ENCODE data around the gene SYNPO2. TPM values are rescaled to one million over a fixed set of nuclear protein-coding genes. Genes with fewer than 3 reads are reported as not detected.

Gene SYNPO2
- total and polyA plus RNA-seq, 2 donors (not counting 1 experiment from before 2014, with no cell fraction given), result 0.03 to 0.20 TPM

DNA sequence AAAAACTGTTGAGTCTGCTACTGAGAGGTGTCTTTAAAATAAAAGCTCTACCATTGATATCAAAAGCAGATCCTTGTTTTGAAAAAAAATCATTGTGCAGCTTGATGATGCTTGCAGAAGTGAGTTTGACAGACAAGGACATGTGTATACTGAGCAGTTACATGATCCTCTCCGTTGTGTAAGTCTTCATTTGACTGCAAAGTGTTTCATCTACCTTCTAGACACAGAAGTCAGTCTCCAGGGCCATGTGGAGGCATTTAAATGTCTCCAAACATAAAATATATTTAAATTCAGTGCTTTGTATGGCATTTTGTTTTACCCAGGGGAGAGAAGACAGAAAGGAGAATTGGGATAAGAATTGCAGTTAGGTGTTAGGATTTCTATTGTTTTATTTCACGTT lies 139.2 kb downstream of the SYNPO2 start:
- ChIA-PET POLR2A (no interaction called here), CTCF (interaction anchor here (0.9 kb wide), 1 partner anchor 15 kb away, joined by 5 read pairs; no protein-coding TSS in a partner anchor)
- no peak overlapping the region for H3K4me2 ChIP-seq (replicated peaks; ENCODE audit: low read depth, low read length, poor library complexity, severe bottlenecking)
- H4K20me1 ChIP-seq (ENCODE audit: control insufficient read depth, insufficient read depth, low read length, poor library complexity, severe bottlenecking), result no peaks in the 10 kb centered on the region
- ATAC-seq (ENCODE audit: low read depth), result no peak
- intact Hi-C loops (cut with micrococcal nuclease), result no loop called here
- Mint-ChIP-seq H3K4me1 (no peaks in the 10 kb centered on the region), H3K27ac (no peak overlapping the region), H3K4me3 (no peak overlapping the region), H3K27me3 (peaks cover 22% of the 10 kb centered on the region), H3K9me3 (ENCODE audit: insufficient read depth) (no peaks in the 10 kb centered on the region)
- H3K4me3 ChIP-seq (ENCODE audit: control extremely low read depth in 1 of 5, extremely low read depth in 1 of 5, insufficient read depth in 1 of 5, low read depth in 2 of 5, low read length in 4 of 5), result no peak overlapping the region
- WGBS (ENCODE audit: insufficient coverage), result 67% methylated on average over 1 of the region's 2 CpGs
- no peaks in the 10 kb centered on the region for H3K4me1 ChIP-seq (ENCODE audit: control insufficient read depth in 2 of 2, insufficient read depth in 2 of 2, low read length in 2 of 2)
- DNase-seq, result no peak
- H2AFZ ChIP-seq (ENCODE audit: insufficient read depth, low read depth, low read length, poor library complexity, severe bottlenecking), result no peak overlapping the region
- H3K27me3 ChIP-seq (replicated peaks in 1 of 4; ENCODE audit: control extremely low read depth in 1 of 4, control insufficient read depth in 3 of 4, insufficient read depth in 4 of 4, low read length in 3 of 4), result no peaks in the 10 kb centered on the region
- TF ChIP-seq, protein P1, sequence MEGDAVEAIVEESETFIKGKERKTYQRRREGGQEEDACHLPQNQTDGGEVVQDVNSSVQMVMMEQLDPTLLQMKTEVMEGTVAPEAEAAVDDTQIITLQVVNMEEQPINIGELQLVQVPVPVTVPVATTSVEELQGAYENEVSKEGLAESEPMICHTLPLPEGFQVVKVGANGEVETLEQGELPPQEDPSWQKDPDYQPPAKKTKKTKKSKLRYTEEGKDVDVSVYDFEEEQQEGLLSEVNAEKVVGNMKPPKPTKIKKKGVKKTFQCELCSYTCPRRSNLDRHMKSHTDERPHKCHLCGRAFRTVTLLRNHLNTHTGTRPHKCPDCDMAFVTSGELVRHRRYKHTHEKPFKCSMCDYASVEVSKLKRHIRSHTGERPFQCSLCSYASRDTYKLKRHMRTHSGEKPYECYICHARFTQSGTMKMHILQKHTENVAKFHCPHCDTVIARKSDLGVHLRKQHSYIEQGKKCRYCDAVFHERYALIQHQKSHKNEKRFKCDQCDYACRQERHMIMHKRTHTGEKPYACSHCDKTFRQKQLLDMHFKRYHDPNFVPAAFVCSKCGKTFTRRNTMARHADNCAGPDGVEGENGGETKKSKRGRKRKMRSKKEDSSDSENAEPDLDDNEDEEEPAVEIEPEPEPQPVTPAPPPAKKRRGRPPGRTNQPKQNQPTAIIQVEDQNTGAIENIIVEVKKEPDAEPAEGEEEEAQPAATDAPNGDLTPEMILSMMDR (IDR thresholded peaks at IDR 0.05), result no peak
- TF ChIP-seq EZH2 (IDR thresholded peaks at IDR 0.05; ENCODE audit: borderline replicate concordance, insufficient read depth, low read depth, low read length, poor library complexity, severe bottlenecking), result no peak
- H3K79me2 ChIP-seq (ENCODE audit: control insufficient read depth, insufficient read depth, low read length), result no peaks in the 10 kb centered on the region
- no peak overlapping the region for H3K9ac ChIP-seq (ENCODE audit: low read length)
- H3K27ac ChIP-seq (ENCODE audit: low read length in 2 of 2), result no peak overlapping the region
- H3K9me3 ChIP-seq (ENCODE audit: control extremely low read depth in 1 of 3, control insufficient read depth in 2 of 3, insufficient read depth in 1 of 3, low read length in 2 of 3), result no peaks in the 10 kb centered on the region
- H3K36me3 ChIP-seq (replicated peaks in 1 of 2; ENCODE audit: control extremely low read depth in 1 of 2, control insufficient read depth in 1 of 2, extremely low read depth in 1 of 2, insufficient read depth in 2 of 2, low read length in 1 of 2), result no peaks in the 10 kb centered on the region

GRCh38 chr4:119028296-119028695 lies 139.6 kb downstream of the SYNPO2 start:
- Histone ChIP-seq H3K9ac (ENCODE audit: low read length) (no peak overlapping the region), H3K4me3 (ENCODE audit: control extremely low read depth in 1 of 5, extremely low read depth in 1 of 5, insufficient read depth in 1 of 5, low read depth in 2 of 5, low read length in 4 of 5) (no peak overlapping the region), H3K4me1 (ENCODE audit: control insufficient read depth in 2 of 2, insufficient read depth in 2 of 2, low read length in 2 of 2) (no peaks in the 10 kb centered on the region), H3K9me3 (ENCODE audit: control extremely low read depth in 1 of 3, control insufficient read depth in 2 of 3, insufficient read depth in 1 of 3, low read length in 2 of 3) (no peaks in the 10 kb centered on the region), H3K79me2 (ENCODE audit: control insufficient read depth, insufficient read depth, low read length) (no peaks in the 10 kb centered on the region), H3K27ac (ENCODE audit: low read length in 2 of 2) (no peak overlapping the region), H2AFZ (ENCODE audit: insufficient read depth, low read depth, low read length, poor library complexity, severe bottlenecking) (no peak overlapping the region), H3K4me2 (replicated peaks; ENCODE audit: low read depth, low read length, poor library complexity, severe bottlenecking) (no peak overlapping the region), H4K20me1 (ENCODE audit: control insufficient read depth, insufficient read depth, low read length, poor library complexity, severe bottlenecking) (no peaks in the 10 kb centered on the region), H3K36me3 (replicated peaks in 1 of 2; ENCODE audit: control extremely low read depth in 1 of 2, control insufficient read depth in 1 of 2, extremely low read depth in 1 of 2, insufficient read depth in 2 of 2, low read length in 1 of 2) (no peaks in the 10 kb centered on the region), H3K27me3 (replicated peaks in 1 of 4; ENCODE audit: control extremely low read depth in 1 of 4, control insufficient read depth in 3 of 4, insufficient read depth in 4 of 4, low read length in 3 of 4) (no peaks in the 10 kb centered on the region)
- POLR2A ChIA-PET, result no interaction called here
- peaks cover 18% of the 10 kb centered on the region for H3K27me3 Mint-ChIP-seq
- H3K9me3 Mint-ChIP-seq (ENCODE audit: insufficient read depth), result no peaks in the 10 kb centered on the region
- no peak overlapping the region for H3K27ac Mint-ChIP-seq
- intact Hi-C loops (cut with micrococcal nuclease), result no loop called here
- CTCF ChIA-PET, result interaction anchor here (0.9 kb wide), 1 partner anchor 14 kb away, joined by 5 read pairs; no protein-coding TSS in a partner anchor
- no peaks in the 10 kb centered on the region for H3K4me1 Mint-ChIP-seq
- DNase-seq (no peak), ATAC-seq (ENCODE audit: low read depth) (no peak)
- no CpG with 5 or more reads among the region's 2 CpGs for WGBS (ENCODE audit: insufficient coverage)
- H3K4me3 Mint-ChIP-seq, result no peak overlapping the region
- TF ChIP-seq, protein P1 (IDR thresholded peaks at IDR 0.05), result no peak
- TF ChIP-seq EZH2 (IDR thresholded peaks at IDR 0.05; ENCODE audit: borderline replicate concordance, insufficient read depth, low read depth, low read length, poor library complexity, severe bottlenecking), result no peak

Measured in B cell (primary cell).